Measurements from ENCODE around the gene CHD5. TPM values are rescaled to one million over a fixed set of nuclear protein-coding genes. Genes with fewer than 3 reads are reported as not detected.

The CHD5 gene
- total RNA-seq, 1 donor from 2014 or later: 0.07 TPM

DNA sequence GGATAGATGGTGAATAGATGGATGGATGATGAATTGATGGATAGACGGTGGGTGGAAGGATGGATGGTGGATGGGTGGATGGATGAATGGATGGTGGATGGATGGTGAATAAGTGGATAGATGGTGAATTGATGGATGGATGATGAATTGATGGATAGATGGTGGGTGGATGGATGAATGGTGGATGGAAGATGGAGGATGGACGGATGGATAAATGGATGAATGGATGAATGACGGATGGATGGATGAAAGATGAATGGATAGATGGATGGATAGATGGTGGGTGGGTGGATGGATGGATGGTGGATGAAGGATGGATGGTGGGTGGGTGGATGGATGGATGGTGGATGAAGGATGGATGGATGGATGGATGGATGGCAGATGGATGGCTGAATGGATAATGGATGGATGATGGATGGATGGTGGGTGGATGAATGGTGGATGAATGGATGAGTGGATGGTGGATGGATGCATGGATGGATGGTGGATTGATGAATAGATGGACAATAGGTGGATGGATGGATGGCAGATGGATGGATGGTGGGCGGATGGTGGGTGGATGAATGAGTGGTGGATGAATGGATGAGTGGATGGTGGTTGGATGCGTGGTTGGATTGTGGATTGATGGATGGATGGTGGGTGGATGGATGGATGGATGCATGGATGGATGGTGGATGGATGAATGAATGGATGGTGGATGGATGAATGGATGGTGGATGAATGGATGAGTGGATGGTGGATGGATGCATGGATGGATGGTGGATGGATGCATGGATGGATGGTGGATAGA is 5.3 kb downstream of the CHD5 start:
- DNase-seq (ENCODE audit: low read depth, low spot score): no peak

GRCh38 chr1:6172549-6172948 is 7.6 kb downstream of the CHD5 start:
- DNase-seq (ENCODE audit: low read depth, low spot score): no peak

DNA sequence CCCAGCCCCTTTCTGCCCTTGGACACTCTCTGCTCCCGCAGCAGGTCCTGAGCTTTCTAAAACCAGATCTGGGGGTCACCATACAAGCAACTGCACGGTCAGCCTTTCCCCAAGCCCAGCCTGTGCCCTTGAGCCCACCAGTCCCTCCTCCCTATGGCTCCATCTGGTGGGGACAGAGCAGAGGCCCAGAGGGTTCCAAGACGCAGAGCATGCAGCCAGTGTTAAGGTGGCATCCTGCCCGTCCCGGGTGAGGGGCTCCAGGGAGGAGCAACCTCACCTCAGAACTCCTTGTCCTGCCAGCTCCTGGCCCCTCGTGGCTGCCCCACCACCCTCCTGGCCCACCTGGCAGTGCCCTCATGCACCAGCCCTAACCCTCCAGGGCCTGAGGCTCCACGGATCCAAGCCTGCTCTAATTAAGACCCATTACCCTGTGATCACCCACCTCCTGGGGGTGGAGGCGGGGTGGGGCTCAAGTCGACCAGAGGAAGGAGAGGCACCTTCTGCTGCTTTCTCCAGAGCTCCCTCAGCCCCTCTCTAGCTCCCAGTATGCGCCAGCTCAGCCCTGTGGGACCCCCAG is 8.5 kb downstream of the CHD5 start:
- no peak for DNase-seq (ENCODE audit: low read depth, low spot score)

DNA sequence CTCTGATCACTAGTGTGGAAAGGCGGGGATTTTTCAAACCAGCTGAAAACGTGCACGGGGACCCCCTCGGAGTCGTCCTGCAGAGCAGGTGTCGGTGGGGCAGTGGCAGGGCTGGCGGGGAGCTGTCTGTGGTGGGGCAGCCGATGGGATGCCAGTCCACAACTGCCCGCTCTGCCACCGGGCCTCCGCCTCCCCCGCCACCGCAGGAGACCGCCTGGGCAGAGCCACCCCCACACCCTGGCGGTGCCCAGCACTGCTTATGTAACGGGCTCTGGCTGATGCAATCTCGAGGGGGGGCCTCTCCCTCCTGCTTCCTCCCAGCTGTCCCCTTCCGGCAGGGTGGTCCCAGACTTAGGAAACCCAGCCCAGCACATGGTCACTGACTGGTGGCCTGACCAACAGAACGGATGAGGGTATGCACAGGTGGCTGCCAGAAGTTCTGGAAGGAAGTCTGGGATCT is 9.3 kb downstream of the CHD5 start:
- no peak for DNase-seq (ENCODE audit: low read depth, low spot score)

DNA sequence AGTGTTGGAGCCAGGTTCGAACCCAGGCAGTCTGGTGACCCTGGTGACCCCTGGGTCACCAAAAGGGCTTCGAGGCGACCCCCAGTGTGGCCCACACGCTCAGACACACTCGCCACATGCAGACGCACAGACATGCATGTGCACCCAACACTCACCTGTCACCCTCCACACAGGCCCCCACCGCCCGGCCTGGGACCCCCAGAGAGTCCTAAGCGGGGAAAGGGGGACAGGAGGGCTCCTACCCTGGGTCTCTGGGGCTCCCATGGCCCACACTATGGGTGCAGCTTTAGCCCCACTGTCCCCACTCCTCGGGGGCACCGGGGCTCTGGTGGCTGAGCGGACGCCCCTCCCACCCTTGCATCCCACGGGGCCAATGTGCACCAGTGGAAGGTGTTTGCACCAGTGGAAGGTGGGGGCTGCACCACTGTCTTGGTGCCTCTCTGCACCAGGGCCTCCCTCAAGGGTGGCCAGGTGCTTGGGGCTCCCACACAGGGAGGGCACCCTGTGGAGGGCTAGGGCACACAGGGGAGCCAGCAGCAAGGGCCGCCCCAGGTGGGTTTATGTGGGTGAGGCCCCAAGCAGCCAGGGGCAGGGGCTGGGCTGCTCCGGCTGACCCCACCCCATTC is 9.9 kb downstream of the CHD5 start:
- no peak for DNase-seq (ENCODE audit: low read depth, low spot score)

- DNase-seq (ENCODE audit: low read depth, low spot score): no peak
Measured at GRCh38 chr1:6168947-6169586, 11.1 kb downstream of the CHD5 start.

- no peak for DNase-seq (ENCODE audit: low read depth, low spot score)
Measured at GRCh38 chr1:6167391-6168303, 12.5 kb downstream of the CHD5 start.

DNA sequence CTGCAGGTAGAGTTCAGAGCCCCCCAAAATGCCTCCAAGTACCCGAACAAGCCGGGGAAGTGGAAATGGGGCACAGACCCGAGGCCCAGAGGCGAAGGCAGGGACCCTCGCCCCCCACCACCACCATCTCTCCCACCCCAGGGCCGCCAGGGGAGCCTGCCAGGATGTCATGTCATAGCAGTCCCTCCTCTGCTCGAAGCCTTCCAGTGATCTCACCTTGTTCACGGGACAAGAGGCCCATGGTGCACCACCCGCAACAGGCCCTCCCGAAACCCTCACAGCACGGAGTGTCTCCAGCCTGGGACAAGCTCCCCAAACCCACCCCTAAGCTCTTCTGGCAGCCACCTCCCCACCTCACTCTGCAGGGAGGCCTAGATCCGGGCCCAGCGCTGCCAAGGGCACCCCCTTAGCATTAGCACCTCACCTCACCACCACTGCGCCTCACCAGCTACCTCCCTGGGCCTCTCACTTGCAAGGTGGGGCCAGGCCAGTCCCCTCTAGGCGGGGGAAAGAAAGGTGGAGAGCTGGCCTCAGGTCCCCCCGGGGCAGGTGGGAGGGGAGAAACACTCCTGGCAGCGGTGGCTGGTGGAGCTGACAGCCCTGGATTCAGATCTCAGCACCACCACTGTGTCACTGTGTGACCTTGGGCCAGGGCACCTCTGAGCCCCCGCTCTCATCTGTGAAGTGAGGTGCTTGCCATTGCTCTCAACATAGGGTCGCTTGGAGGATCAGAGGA is 13.3 kb downstream of the CHD5 start:
- DNase-seq (ENCODE audit: low read depth, low spot score): no peak

DNA sequence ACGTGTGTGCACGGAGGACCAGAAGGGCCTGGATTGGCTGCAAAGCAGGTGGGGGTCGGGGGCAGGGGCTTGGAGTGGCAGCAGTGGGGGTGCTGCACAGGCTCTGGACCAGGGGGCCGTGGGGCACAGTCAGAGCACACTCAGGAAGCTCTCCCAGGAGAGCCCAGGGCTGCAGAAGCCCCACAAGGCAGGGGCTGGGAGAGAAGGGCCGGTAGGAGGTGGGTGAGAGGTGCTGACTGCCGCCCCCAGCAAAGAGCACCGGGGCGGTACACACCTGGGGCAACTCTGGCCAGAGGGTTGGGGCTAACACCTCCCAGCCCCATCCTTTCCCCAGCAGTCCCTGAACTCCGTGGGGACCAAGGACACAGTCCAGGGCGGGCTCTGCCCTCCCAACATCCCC is 13.9 kb downstream of the CHD5 start:
- no peak for DNase-seq (ENCODE audit: low read depth, low spot score)

GRCh38 chr1:6165441-6165985 is 14.6 kb downstream of the CHD5 start:
- DNase-seq (ENCODE audit: low read depth, low spot score): no peak

GRCh38 chr1:6165027-6165426 is 15.1 kb downstream of the CHD5 start:
- DNase-seq (ENCODE audit: low read depth, low spot score): no peak

- DNase-seq (ENCODE audit: low read depth, low spot score): no peak
Measured at GRCh38 chr1:6163973-6164617, 16.0 kb downstream of the CHD5 start.

- no peak for DNase-seq (ENCODE audit: low read depth, low spot score)
Measured at GRCh38 chr1:6163191-6163972, 16.7 kb downstream of the CHD5 start.

DNA sequence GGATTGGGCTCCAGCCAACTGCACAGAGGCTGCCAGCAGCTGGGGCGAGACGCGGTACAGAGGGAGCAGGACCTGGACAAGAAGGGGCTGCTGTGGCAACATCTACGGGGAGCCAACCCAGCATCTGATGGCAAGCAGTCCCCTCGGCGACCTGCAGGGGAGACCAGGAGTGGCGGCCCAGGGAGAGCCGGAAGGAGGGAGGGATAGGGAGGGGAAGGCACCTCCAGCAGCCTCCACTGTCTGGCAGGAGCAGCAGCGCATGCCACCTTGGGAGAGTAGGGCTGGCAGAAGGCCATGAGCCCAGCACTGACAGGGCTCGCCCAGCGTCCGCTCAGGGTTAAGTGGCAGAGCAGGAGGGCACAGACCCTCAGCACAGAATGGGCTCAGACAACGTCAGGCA is 17.3 kb downstream of the CHD5 start:
- no peak for DNase-seq (ENCODE audit: low read depth, low spot score)

DNA sequence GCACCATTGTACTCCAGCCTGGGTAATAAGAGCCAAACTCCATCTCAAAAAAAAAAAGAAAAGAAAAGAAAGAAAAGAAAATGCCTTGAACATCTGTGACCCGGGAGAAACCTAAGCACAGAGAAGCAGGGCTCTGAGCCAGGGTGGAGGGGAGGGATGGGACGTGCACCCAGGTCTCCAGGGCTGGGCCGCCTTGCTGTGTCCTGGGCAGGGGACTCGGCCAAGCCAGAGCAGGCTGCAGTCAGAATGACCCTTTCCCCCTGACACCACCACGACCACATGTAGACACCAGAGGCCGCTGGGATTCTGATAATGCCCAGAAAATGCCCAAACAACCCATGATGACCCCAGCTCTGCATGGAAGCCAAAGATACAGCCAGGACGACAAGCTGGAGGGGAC is 17.8 kb downstream of the CHD5 start:
- DNase-seq (ENCODE audit: low read depth, low spot score): no peak

DNA sequence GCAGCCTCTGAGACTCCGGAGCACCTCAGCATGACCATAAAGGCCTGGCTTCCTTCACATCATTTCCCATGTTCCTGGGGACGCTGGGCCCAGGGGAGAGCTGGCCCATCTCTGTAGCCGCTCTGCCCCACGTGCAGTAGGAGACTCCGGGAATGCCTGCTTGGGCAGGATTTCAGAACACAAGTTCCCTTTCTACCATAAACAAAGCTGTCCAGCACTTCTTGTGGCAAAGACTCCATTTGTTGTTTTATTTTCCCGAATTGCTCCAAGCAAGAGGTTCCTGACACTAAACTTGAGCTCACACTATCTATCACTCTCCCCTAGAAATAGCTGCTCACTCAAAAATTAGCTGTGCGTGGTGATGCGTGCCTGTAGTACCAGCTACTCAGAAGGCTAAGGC is 21.9 kb downstream of the CHD5 start:
- DNase-seq (ENCODE audit: low read depth, low spot score): no peak

- no peak for DNase-seq (ENCODE audit: low read depth, low spot score)
Measured at GRCh38 chr1:6157528-6158174, 22.5 kb downstream of the CHD5 start.

DNA sequence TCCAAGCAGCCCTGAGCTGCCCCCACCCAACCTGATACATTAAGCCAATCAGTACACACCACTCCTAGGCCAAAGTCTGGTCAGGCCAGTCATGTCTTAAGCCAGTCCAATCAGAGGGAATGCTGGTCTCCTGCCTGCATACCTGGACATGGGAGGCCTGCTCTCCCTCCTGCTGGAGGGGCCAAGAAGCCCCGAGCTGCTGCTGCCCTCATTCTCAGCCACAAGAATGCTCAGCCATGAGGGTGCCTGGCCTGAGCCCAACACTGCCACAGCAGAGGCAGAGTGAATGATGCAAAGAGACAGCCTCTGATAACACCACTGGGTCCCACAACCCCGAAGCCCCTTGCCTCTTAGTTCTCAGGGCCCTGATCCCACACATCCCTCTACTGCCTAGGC is 23.0 kb downstream of the CHD5 start:
- no peak for DNase-seq (ENCODE audit: low read depth, low spot score)

Data from pulmonary artery endothelial cell (primary cell).